LNCaP clone FGC (cell line): ENCODE results near the gene ABHD15.
A peak's percentile ranks its signal among the peaks of the same experiment; 100 is the strongest.

Experiments
- DNase-seq: peaks from one replicate; pipeline ENCODE4 v3.0.0-alpha.2; 2011; ENCODE audit warnings: low read depth
- H3K4me3 ChIP-seq: 2 replicates; pipeline ENCODE4 v1.5.1; 2011; ENCODE audit warnings: mild to moderate bottlenecking, low read depth, low read length, control low read depth
- CTCF ChIP-seq: IDR thresholded peaks from 2 replicates; pipeline ENCODE4 v1.5.1; 2012; ENCODE audit warnings: mild to moderate bottlenecking; ENCODE audit not compliant: control insufficient read depth, insufficient read depth; ENCODE audit errors: extremely low read depth

Gene ABHD15

GRCh38 chr17:29603109-29603674 is 36.4 kb upstream of the ABHD15 start:
- no peak overlapping the region for H3K4me3 ChIP-seq
- no peak for DNase-seq
- no peak for TF ChIP-seq CTCF

- TF ChIP-seq CTCF = no peak
- no peak overlapping the region for H3K4me3 ChIP-seq
- no peak for DNase-seq
These were observed 30.7 kb upstream of the ABHD15 start for GRCh38 chr17:29597361-29598172.

GRCh38 chr17:29596811-29597210 is 30.0 kb upstream of the ABHD15 start:
- no peak for TF ChIP-seq CTCF
- no peak overlapping the region for H3K4me3 ChIP-seq
- no peak for DNase-seq

GRCh38 chr17:29595943-29596774 is 29.3 kb upstream of the ABHD15 start:
- DNase-seq = no peak
- TF ChIP-seq CTCF = no peak
- H3K4me3 ChIP-seq = no peak overlapping the region

GRCh38 chr17:29595107-29595942 is 28.5 kb upstream of the ABHD15 start:
- H3K4me3 ChIP-seq = no peak overlapping the region
- no peak for TF ChIP-seq CTCF
- no peak for DNase-seq

GRCh38 chr17:29594519-29595090 is 27.8 kb upstream of the ABHD15 start:
- H3K4me3 ChIP-seq = peak overlapping the region; percentile 73
- TF ChIP-seq CTCF = no peak
- DNase-seq = no peak
